ENCODE results near the gene FOXP1. TPM values are rescaled to one million over a fixed set of nuclear protein-coding genes. Genes with fewer than 3 reads are reported as not detected.

FOXP1 gene
- total RNA-seq, 2 donors from 2014 or later = 377 to 395 TPM

DNA sequence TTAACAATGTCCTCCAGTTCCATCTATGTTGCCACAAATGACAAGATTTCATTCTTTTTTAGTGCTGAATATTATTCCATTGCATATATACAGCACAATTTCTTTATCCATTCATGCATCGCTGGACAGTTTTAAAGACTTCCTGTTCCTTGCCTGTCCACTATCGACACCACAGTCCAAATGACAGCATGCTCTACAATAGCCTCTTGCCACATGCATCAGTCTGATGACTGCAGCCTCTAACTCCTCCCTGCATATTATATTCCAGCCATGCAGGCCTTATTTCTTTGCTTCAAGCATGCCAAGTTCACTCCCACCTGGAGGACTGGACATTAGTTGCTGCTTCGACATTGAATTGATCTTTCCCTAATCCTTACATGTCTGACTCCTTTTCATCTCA, 306.2 kb downstream of the FOXP1 start:
- no peaks in the 10 kb centered on the region for H3K36me3 Mint-ChIP-seq (ENCODE audit: low read depth)
- no peaks in the 10 kb centered on the region for H3K27me3 Mint-ChIP-seq
- H3K9me3 ChIP-seq (ENCODE audit: control insufficient read depth, low read length, poor library complexity, severe bottlenecking) = no peaks in the 10 kb centered on the region
- H3K4me3 Mint-ChIP-seq = peak overlapping the region; percentile 19
- DNase-seq (no peak), ATAC-seq (no peak)
- peaks cover 15% of the 10 kb centered on the region for H3K4me1 Mint-ChIP-seq
- peak overlapping the region; percentile 81 for H3K27ac Mint-ChIP-seq

DNA sequence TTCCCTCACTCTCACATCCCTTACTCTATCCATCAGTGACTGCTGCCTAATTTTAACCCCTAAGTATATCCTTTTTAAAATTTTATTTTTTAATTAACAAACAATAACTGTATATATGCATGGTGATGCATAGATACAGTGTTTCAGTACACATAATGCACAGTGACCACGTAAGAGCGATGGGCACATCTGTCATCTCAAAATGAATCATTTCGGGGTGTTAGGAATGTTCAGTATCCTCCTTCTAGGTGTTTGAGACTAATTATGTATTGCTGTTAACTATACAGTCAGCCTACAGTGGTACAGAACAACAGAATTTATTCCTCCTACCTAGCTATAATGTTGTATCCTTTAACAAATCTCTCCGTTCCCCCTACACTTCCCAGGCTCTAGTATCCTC, 307.0 kb downstream of the FOXP1 start:
- H3K27me3 Mint-ChIP-seq = no peaks in the 10 kb centered on the region

DNA sequence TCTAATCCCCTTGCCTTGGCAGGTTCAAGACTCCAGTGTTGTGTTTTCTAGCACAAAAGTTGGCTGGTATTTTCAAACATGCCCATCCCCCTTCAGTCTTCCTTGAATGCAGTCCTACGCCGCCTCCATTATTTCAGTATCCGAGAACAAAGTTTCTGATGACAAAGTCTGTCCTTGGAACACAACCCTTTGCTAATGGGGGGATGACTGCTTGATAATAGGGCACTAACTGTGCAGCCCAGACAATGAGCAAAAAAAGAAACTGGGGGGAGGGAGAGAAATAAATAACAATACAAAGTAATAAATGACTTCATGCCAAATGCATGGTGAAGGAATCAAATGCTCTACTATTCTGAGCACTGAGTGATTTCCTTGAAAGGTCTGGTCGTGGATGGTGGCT, 310.1 kb downstream of the FOXP1 start:
- peaks cover 22% of the 10 kb centered on the region for H3K4me1 Mint-ChIP-seq
- no peak for DNase-seq
- no peaks in the 10 kb centered on the region for H3K27me3 Mint-ChIP-seq
- H3K4me3 Mint-ChIP-seq = peak overlapping the region; percentile 2
- no peak overlapping the region for H3K27ac Mint-ChIP-seq
- no peaks in the 10 kb centered on the region for H3K36me3 Mint-ChIP-seq (ENCODE audit: low read depth)
- no peaks in the 10 kb centered on the region for H3K9me3 ChIP-seq (ENCODE audit: control insufficient read depth, low read length, poor library complexity, severe bottlenecking)
- ATAC-seq = no peak

More for the DNA sequence above, 307.0 kb downstream of the FOXP1 start:
- H3K4me3 Mint-ChIP-seq = no peak overlapping the region
- ATAC-seq (no peak), DNase-seq (no peak)
- H3K36me3 Mint-ChIP-seq (ENCODE audit: low read depth) = no peaks in the 10 kb centered on the region
- no peak overlapping the region for H3K27ac Mint-ChIP-seq
- no peaks in the 10 kb centered on the region for H3K9me3 ChIP-seq (ENCODE audit: control insufficient read depth, low read length, poor library complexity, severe bottlenecking)
- peaks cover 17% of the 10 kb centered on the region for H3K4me1 Mint-ChIP-seq

DNA sequence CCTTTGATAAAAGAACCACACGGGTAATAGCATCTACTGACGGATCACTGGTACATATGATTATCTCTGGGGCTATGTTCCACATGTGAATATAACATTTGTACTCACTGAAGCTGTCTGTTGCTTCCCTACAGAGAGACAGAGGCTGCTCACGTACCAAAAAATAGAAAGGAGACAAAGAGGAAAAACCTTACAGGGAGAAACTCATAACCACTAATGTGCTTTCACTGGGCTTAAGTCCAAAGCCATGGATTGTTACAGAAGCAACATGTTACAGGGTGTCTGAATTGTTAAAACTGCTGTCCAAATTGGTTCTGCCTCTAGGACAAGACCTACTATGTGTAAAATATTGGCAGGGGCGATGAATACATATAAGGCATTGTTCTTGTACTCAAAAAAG, 311.9 kb downstream of the FOXP1 start:
- Mint-ChIP-seq H3K4me1 (peaks cover 23% of the 10 kb centered on the region), H3K27ac (peak overlapping the region; percentile 78), H3K36me3 (ENCODE audit: low read depth) (no peaks in the 10 kb centered on the region), H3K4me3 (no peak overlapping the region), H3K27me3 (no peaks in the 10 kb centered on the region)
- H3K9me3 ChIP-seq (ENCODE audit: control insufficient read depth, low read length, poor library complexity, severe bottlenecking) = no peaks in the 10 kb centered on the region
- DNase-seq (no peak), ATAC-seq (no peak)

DNA sequence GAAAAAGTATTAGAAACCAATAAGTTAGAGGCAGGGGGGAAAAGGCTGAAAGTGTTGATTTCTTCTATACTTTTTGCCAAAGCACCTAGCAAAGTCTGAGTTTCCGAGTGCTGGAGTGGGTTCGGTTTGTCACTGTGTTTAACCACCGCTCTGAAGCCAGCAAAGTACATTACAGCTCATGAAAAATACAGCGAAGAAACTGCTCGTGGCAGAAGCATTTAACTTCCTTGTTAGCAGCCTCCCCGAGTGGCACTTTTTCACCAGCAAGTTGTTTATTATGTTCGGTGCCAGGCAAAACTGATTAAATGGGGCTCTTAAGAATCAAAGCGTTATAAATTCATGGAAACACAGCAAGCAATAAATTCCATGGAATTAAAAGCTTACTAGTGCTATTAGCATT, 313.6 kb downstream of the FOXP1 start:
- no peaks in the 10 kb centered on the region for H3K9me3 ChIP-seq (ENCODE audit: control insufficient read depth, low read length, poor library complexity, severe bottlenecking)
- H3K4me3 Mint-ChIP-seq = no peak overlapping the region
- H3K27ac Mint-ChIP-seq = no peak overlapping the region
- no peaks in the 10 kb centered on the region for H3K27me3 Mint-ChIP-seq
- no peak for DNase-seq
- ATAC-seq = no peak
- H3K36me3 Mint-ChIP-seq (ENCODE audit: low read depth) = no peaks in the 10 kb centered on the region
- H3K4me1 Mint-ChIP-seq = peaks cover 31% of the 10 kb centered on the region

DNA sequence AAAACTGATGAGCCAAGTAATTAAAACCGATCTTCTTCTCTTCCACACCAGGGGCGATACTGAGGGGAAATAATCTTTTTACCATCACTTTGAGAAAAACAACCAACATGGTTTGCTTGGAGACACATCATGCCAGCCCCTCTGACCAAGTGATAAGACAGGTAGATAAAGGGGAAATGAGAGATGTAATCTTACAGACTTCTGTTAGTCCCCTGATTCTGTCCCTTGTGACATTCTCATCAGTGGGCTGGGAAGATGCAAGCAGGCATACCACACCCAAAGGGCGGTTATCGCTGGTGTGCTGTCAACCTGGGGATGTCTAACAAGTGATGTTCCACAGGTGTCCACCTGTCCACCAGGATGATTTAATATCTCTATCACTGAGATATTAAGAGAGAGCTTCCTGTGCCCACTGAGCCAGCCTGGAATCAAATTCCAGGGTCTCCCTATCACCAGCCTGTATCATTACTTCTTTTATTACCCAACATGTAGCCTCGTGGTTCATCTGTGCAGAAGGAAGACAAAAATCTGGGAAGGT, 315.0 kb downstream of the FOXP1 start:
- Mint-ChIP-seq H3K4me3 (no peak overlapping the region), H3K4me1 (peaks cover 39% of the 10 kb centered on the region), H3K27ac (no peak overlapping the region), H3K27me3 (no peaks in the 10 kb centered on the region), H3K36me3 (ENCODE audit: low read depth) (no peaks in the 10 kb centered on the region)
- DNase-seq (no peak), ATAC-seq (no peak)
- no peaks in the 10 kb centered on the region for H3K9me3 ChIP-seq (ENCODE audit: control insufficient read depth, low read length, poor library complexity, severe bottlenecking)

DNA sequence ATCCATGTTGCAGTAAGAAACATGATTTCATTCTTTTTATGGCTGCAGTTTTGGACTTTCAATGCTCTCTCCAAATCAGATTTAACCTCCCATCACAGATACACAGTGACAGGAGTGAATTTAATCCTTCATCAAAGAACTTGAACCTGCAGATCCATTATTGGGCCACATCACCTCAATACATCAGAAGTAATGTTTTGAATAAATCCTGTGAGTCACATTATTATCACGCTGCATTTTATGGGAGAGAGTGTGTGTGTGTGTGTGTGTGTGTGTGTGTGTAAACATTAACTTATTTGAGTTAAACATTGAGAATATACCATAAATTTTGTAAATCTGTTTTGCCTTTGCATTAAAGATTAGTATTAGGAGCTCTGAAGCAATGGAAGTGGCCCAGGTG, 316.7 kb downstream of the FOXP1 start:
- no peaks in the 10 kb centered on the region for H3K36me3 Mint-ChIP-seq (ENCODE audit: low read depth)
- DNase-seq (no peak), ATAC-seq (no peak)
- no peaks in the 10 kb centered on the region for H3K27me3 Mint-ChIP-seq
- H3K4me1 Mint-ChIP-seq = peaks cover 37% of the 10 kb centered on the region
- H3K4me3 Mint-ChIP-seq = no peak overlapping the region
- H3K9me3 ChIP-seq (ENCODE audit: control insufficient read depth, low read length, poor library complexity, severe bottlenecking) = no peaks in the 10 kb centered on the region
- H3K27ac Mint-ChIP-seq = peak overlapping the region; percentile 49

DNA sequence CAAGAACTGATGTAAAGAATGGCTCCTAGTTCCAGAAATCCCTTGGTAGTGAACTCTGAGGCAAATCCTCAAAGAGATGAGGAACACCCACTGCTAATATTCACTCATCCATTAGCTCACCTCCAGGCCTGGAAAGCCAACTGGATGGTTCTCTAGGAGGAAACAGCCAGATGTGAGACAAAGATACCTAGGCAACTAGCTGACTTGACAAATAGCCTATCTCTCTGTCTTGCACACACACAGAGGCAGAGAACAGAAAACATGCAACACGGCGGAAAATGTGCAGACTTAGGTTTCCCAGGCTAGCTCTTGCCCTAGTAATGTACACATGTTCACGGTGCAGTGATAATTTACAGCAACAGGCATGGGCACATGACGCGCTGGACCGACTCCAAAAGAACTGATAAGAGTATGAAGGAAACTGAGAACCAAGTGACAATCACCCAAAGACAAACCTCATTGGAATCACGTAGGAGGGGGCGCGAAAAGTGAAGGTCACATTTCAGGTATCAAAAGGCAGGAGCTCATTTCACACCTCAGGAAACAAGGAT, 318.1 kb downstream of the FOXP1 start:
- no peak for ATAC-seq
- Mint-ChIP-seq H3K27me3 (no peaks in the 10 kb centered on the region), H3K4me1 (peaks cover 36% of the 10 kb centered on the region), H3K27ac (peak overlapping the region; percentile 6), H3K36me3 (ENCODE audit: low read depth) (no peaks in the 10 kb centered on the region), H3K4me3 (no peak overlapping the region)
- no peak for DNase-seq
- no peaks in the 10 kb centered on the region for H3K9me3 ChIP-seq (ENCODE audit: control insufficient read depth, low read length, poor library complexity, severe bottlenecking)

DNA sequence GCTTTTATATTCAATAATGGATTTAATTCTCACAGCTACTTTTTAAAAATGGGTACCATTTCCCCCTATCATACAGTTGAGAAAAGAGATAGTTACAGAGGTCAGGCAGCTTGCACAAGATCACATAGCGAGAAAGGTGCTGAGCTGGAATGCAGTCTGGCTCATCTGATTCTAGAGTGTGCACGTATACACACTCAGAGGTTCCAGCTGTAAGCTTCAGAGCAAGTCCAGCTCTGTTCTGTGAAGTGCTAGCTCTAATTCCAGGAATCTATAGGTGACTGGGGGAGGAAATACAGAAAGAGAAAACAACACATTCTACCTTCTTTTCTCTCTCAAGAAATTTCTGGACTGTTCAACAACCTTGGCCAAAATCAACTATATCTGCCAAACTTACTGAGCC, 318.7 kb downstream of the FOXP1 start:
- Mint-ChIP-seq H3K4me3 (no peak overlapping the region), H3K27ac (no peak overlapping the region), H3K27me3 (no peaks in the 10 kb centered on the region), H3K4me1 (peaks cover 33% of the 10 kb centered on the region), H3K36me3 (ENCODE audit: low read depth) (no peaks in the 10 kb centered on the region)
- H3K9me3 ChIP-seq (ENCODE audit: control insufficient read depth, low read length, poor library complexity, severe bottlenecking) = no peaks in the 10 kb centered on the region
- ATAC-seq (no peak), DNase-seq (no peak)

DNA sequence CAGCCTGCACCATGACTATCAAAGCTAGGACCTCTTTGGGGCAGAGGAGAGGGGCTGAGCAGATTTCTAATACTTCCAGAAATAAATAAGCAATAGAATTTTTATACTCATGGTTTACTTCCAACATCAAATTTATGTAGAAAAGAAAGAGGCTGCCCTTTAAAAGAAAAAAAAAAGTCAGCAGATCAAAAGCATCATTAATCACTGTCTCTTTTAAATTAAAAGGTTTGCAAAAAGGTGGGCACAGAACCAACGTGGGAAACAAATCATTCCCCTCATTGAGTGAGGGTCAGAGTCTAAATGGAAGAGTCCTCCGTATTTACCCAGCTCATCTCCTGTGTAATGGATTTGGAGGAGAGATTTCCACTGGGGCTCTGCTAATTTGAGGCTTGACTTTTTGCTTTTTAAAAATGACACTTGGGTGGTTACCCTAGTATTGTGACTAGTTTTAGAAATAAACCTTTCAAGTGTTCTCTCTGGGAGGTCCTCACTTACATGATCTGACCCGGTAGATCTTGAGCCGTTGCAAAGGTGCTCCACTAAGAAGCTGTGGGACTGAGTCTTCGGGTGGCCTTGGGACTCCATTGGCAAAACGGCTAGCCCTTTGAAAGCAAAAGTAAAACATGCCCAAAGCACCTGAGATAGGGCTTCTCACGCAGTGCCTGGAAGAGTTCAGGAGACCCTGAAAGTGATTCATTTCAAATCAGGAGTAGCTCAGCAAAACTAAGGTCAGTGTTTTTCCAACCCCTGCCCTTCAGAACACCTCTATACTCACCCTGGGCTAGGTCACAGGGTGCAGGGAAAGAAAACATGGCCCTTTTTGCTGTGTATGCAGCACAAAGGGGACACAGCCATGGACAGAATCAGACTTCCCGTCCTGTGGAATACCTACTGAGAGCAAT, 320.9 kb downstream of the FOXP1 start:
- H3K4me1 Mint-ChIP-seq = peaks cover 45% of the 10 kb centered on the region
- no peak for DNase-seq

DNA sequence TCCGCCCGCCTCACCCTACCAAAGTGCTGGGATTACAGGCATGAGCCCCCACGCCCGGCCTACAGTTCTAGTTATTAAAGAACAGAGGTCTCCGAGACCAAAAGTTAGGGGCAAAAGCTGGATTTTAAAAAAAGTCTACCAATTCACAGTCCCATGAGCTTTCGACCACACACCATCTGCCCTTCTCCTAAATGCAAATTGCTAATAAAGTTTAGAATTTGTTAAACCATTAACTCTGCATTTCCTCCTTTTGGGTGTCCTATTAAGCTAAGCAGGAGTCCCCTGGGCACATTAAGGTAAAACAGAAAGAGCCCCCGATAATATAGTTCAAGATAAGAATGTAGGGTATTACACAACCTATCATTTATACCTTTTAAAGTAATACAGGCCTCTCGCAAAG, 322.7 kb downstream of the FOXP1 start:
- no peaks in the 10 kb centered on the region for H3K9me3 ChIP-seq (ENCODE audit: control insufficient read depth, low read length, poor library complexity, severe bottlenecking)
- no peaks in the 10 kb centered on the region for H3K27me3 Mint-ChIP-seq
- no peak overlapping the region for H3K27ac Mint-ChIP-seq
- ATAC-seq = no peak
- H3K4me1 Mint-ChIP-seq = peaks cover 39% of the 10 kb centered on the region
- no peak overlapping the region for H3K4me3 Mint-ChIP-seq
- no peak for DNase-seq
- no peaks in the 10 kb centered on the region for H3K36me3 Mint-ChIP-seq (ENCODE audit: low read depth)

More for the DNA sequence above, 320.9 kb downstream of the FOXP1 start:
- H3K9me3 ChIP-seq (ENCODE audit: control insufficient read depth, low read length, poor library complexity, severe bottlenecking) = no peaks in the 10 kb centered on the region
- Mint-ChIP-seq H3K36me3 (ENCODE audit: low read depth) (no peaks in the 10 kb centered on the region), H3K27me3 (no peaks in the 10 kb centered on the region), H3K4me3 (peak overlapping the region; percentile 21), H3K27ac (no peak overlapping the region)
- no peak for ATAC-seq

DNA sequence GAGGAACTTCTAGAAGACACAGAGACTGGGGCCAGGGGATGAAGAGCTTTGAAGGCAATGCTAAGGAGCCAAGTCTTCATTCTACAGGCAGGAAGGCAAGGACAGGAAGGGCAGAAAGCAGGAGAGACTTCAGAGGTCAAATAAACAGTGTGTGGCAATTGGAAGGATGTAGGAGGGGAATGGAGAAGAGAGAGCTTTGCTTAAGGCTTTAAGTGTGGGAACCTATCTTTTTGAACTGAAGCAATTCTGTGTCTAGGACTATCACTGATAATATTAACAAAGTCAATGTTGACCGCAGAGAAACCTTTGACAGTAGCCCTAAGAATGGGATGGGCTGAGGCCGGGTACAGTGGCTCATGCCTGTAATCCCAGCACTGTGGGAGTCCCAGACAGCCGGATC, 325.0 kb downstream of the FOXP1 start:
- no peaks in the 10 kb centered on the region for H3K27me3 Mint-ChIP-seq
- no peaks in the 10 kb centered on the region for H3K36me3 Mint-ChIP-seq (ENCODE audit: low read depth)
- H3K27ac Mint-ChIP-seq = peak overlapping the region; percentile 9
- ATAC-seq = no peak
- no peaks in the 10 kb centered on the region for H3K9me3 ChIP-seq (ENCODE audit: control insufficient read depth, low read length, poor library complexity, severe bottlenecking)
- no peak overlapping the region for H3K4me3 Mint-ChIP-seq
- peaks cover 27% of the 10 kb centered on the region for H3K4me1 Mint-ChIP-seq
- no peak for DNase-seq

DNA sequence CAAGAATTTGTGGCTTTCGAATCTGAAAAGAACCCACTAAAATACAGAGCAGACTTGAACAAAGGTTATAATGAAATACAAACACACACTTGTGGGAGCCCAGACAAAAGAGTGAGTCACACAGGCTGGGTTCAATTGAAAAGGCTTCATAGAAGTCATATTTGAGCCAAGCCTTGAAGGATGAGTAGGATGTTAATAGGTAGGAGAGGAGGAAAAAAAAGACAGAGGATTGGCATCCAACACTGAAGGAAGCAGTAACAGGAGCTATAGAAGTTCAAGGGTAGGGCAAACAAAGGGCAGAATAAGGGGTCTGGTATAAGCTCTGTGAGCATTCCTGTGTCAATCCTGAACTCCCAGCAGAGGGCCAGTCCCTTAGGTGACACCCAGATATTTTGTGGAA, 325.4 kb downstream of the FOXP1 start:
- ATAC-seq (no peak), DNase-seq (no peak)
- Mint-ChIP-seq H3K27ac (peak overlapping the region; percentile 9), H3K4me1 (peaks cover 26% of the 10 kb centered on the region), H3K4me3 (no peak overlapping the region), H3K27me3 (no peaks in the 10 kb centered on the region), H3K36me3 (ENCODE audit: low read depth) (no peaks in the 10 kb centered on the region)
- no peaks in the 10 kb centered on the region for H3K9me3 ChIP-seq (ENCODE audit: control insufficient read depth, low read length, poor library complexity, severe bottlenecking)
